AG09319 (cell line): Measurements from ENCODE around the gene RRP12.
A peak's percentile ranks its signal among the peaks of the same experiment; 100 is the strongest.
"Not testable (repeated sequence)": the region's sequence is repeated elsewhere in the genome, so short reads cannot be mapped to it uniquely, and the experiment has no call there.

Experiments used
- DNase-seq: peaks from one replicate; pipeline ENCODE4 v3.0.0-alpha.2; 2010; ENCODE audit warnings: low read depth; ENCODE audit errors: extremely low read depth
- TF ChIP-seq, protein P1 (sequence below): IDR thresholded peaks from 2 replicates; pipeline ENCODE4 v1.5.1; 2011; ENCODE audit warnings: low read depth, mild to moderate bottlenecking, inconsistent platforms, low read length, moderate library complexity

RRP12 gene

DNA sequence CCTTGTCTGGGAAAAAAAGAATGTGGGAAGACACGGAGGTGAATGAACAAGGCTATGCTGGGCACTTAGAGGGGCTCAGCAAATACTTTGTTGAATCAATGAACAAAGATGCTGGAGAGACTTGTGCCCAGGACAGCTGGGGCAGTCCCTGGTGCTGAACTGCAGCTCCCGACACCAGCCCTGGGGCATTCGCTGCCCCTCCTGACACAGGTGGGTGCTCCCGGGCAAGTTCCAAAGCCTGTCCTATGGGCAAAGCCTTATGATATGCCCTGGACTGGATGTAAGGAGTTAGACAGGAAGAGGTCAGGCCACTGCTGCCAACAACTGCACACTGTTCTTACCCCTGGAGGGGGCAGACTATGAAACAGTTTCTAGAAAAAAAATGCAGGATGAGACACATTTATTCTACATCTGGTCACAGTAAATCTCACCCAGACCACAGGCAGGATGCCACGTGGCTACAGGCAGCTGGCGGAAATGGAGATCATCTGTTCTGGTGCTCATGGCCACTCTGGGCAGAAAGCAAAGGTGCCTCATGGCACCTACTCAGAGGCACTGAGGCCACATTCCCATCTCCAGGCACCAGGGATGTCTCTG is 44.7 kb downstream of the RRP12 start:
- DNase-seq, result no peak

DNA sequence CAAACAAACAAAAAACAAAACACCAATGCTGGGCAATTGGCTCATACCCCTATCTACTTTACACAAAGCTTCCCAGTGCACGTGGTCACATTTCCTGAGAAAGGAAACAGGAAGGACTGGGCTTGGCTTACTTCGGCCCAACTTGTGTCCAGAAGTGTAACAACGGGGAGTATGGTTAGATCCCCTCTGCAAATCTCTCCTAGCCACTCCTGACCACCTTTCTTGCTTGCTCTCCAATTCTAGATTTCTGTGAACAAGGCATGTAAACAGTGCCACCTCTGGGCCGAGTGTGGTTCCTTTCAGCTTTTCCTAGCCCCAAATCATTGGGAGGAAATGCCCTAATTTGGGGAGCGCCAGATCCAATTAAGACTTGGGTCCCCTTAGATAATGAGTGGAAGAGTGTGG is 45.6 kb downstream of the RRP12 start:
- no peak for DNase-seq
- TF ChIP-seq, protein P1, sequence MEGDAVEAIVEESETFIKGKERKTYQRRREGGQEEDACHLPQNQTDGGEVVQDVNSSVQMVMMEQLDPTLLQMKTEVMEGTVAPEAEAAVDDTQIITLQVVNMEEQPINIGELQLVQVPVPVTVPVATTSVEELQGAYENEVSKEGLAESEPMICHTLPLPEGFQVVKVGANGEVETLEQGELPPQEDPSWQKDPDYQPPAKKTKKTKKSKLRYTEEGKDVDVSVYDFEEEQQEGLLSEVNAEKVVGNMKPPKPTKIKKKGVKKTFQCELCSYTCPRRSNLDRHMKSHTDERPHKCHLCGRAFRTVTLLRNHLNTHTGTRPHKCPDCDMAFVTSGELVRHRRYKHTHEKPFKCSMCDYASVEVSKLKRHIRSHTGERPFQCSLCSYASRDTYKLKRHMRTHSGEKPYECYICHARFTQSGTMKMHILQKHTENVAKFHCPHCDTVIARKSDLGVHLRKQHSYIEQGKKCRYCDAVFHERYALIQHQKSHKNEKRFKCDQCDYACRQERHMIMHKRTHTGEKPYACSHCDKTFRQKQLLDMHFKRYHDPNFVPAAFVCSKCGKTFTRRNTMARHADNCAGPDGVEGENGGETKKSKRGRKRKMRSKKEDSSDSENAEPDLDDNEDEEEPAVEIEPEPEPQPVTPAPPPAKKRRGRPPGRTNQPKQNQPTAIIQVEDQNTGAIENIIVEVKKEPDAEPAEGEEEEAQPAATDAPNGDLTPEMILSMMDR, result peak; percentile 41

More for the DNA sequence above, 44.7 kb downstream of the RRP12 start:
- TF ChIP-seq, protein P1, result no peak

DNA sequence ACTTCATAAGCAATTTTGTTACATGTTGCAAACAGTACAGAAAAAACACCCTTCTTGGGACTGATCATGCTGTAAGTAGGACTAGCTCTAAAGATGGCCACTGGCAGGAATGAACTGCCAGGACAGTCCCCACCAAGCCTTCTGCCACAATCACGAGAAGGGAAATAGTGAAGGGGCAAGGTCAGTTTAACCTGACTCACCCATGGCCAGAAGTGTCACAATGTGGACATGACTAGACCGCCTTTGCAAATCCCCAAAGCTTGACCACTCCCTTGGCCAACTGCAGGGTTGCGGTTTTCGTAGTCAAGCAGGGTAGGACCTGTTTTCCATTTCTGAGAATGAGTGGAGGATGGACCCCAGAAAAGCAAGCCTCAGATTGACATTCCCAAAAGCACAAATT is 47.2 kb downstream of the RRP12 start:
- TF ChIP-seq, protein P1, result no peak
- DNase-seq, result no peak

DNA sequence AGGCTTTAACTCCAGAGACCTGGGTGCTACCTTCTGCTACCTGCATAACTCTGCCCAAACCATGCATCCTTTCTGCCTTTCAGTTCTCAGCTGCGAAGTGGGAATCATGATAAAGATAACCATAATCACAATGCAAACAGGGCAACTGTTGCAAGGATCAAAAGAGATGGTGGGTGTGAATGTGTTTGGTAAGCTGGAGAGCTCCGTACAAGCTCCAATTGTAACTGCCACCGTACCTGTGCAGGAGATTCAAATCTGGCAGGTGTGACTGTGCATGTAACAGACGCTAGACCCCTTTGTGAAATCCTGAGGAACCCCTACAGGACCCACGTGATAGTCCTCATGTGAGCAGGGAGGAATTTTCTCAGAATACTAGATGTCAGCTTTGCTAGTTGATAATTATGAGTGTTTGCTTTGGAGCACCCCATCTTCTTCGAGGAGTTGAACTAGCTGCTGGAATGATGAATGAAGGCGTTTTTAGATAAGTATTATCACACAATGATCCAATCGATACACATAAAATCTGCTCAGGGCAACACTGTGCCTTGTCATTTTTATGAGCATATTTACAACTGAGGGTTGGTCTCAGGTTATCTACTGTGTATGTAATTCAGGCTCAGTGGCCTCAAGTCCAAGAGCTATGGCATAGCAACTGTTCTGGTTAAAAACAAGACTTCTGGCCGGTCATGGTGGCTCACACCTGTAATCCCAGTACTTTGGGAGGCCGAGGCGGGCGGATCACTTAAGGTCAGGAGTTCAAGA is 51.2 kb downstream of the RRP12 start:
- DNase-seq, result no peak
- TF ChIP-seq, protein P1, result no peak

DNA sequence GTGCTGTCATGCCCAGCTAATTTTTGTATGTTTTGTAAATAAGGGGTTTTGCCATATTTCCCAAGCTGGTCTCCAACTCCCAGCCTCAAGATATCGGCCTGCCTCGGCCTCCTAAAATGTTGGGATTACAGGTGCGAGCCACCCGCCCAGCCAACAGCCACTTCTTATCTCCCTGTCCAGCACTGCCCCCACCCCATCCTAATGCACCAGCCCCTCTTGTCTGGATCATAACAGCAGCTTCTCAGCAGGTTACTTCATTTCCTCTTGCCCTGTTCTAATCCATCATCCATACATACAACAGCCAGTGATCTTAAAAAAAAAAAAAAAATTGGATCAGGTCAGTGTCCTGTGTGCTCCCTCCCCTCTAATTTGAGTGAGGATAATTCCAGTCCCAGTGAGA is 53.8 kb downstream of the RRP12 start:
- no peak for DNase-seq
- TF ChIP-seq, protein P1, result no peak

DNA sequence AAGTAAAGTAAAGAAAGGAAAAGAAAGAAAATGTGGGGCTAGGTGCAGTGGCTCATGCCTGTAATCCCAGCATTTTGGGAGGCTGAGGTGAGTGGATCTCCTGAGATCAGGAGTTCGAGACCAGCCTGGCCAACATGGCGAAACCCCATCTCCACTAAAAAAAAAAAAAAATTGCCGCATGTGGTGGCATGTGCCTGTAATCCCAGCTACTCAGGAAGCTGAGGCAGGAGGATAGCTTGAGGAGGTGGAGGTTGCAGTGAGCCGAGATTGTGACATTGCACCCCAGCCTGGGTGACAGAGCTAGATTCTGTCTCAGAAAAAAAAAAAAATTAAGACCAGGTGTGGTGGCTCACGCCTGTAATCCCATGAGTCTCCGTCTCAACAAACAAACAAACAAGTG is 57.5 kb downstream of the RRP12 start:
- not testable (repeated sequence) for DNase-seq

DNA sequence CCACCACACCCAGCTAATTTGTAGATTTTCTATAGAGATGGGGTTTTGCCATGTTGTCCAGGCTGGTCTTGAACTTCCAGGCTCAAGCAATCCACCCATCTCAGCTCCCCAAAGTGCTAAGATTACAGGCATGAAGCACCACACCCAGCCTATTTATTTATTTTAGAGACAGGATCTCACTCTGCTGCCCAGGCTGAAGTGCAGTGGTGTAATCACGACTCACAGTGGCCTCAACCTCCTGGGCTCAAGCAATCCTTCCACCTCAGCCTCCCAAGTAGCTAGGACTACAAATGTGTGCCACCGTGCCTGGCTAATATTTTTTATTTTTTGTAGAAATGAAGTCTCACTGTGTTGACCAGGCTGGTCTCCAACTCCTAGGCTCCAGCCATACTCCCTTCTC is 59.7 kb downstream of the RRP12 start:
- TF ChIP-seq, protein P1, result no peak
- no peak for DNase-seq
